PFSK-1 (cell line): ENCODE results near the gene KIRREL3.

ENCODE experiments used
- FOXP2 ChIP-seq: optimal IDR thresholded peaks from 2 replicates; pipeline ENCODE3; 2011; ENCODE audit warnings: borderline replicate concordance, control low read depth, inconsistent platforms; ENCODE audit not compliant: insufficient read depth; ENCODE audit errors: extremely low read length, extremely low read depth
- POLR2AphosphoS5 ChIP-seq: IDR thresholded peaks from 2 replicates; pipeline ENCODE4 v1.6.1; 2012; ENCODE audit warnings: low read depth, mild to moderate bottlenecking, control low read depth, low read length, moderate library complexity
- REST ChIP-seq, 2 experiments: IDR thresholded peaks; 2 replicates each; pipeline versions ENCODE4 v1.6.1 to v1.8.0; 2011 to 2012; ENCODE audit warnings: low read depth in 2 of 2, low read length in 2 of 2, control low read depth in 1 of 2, inconsistent platforms in 1 of 2, mild to moderate bottlenecking in 1 of 2, moderate library complexity in 1 of 2; ENCODE audit not compliant: insufficient read depth in 1 of 2
- SIN3A ChIP-seq: IDR thresholded peaks from 2 replicates; pipeline ENCODE4 v1.6.1; 2012; ENCODE audit warnings: mild to moderate bottlenecking, low read length, moderate library complexity, borderline replicate concordance; ENCODE audit not compliant: insufficient read depth
- TAF1 ChIP-seq: IDR thresholded peaks from 2 replicates; pipeline ENCODE4 v1.6.1; 2012; ENCODE audit warnings: low read length, control low read depth, borderline replicate concordance; ENCODE audit not compliant: insufficient read depth

KIRREL3 gene

GRCh38 chr11:126548581-126549550 lies 451.7 kb downstream of the KIRREL3 start:
- TF ChIP-seq FOXP2, result no peak

- no peak for TF ChIP-seq SIN3A
- TF ChIP-seq POLR2AphosphoS5, result no peak
- no peak for TF ChIP-seq REST (IDR thresholded peaks at IDR 0.05; ENCODE audit: insufficient read depth in 1 of 2, low read depth in 2 of 2, low read length in 2 of 2)
- no peak for TF ChIP-seq FOXP2
- TF ChIP-seq TAF1, result no peak
Observed at GRCh38 chr11:126547691-126548090, 452.9 kb downstream of the KIRREL3 start.

- no peak for TF ChIP-seq REST (IDR thresholded peaks at IDR 0.05; ENCODE audit: insufficient read depth in 1 of 2, low read depth in 2 of 2, low read length in 2 of 2)
- TF ChIP-seq SIN3A, result no peak
- TF ChIP-seq FOXP2, result no peak
Observed at GRCh38 chr11:126547161-126547560, 453.4 kb downstream of the KIRREL3 start.

GRCh38 chr11:126546694-126547093 lies 453.9 kb downstream of the KIRREL3 start:
- TF ChIP-seq REST (IDR thresholded peaks at IDR 0.05; ENCODE audit: insufficient read depth in 1 of 2, low read depth in 2 of 2, low read length in 2 of 2) (no peak), POLR2AphosphoS5 (no peak), TAF1 (no peak), SIN3A (no peak), FOXP2 (no peak)

GRCh38 chr11:126546191-126546590 lies 454.4 kb downstream of the KIRREL3 start:
- TF ChIP-seq FOXP2, result no peak
- no peak for TF ChIP-seq POLR2AphosphoS5
- peak; percentile 91 to 93 for TF ChIP-seq REST (IDR thresholded peaks at IDR 0.05; ENCODE audit: insufficient read depth in 1 of 2, low read depth in 2 of 2, low read length in 2 of 2)
